ENCODE results near the gene P2RX3. TPM values are rescaled to one million over a fixed set of nuclear protein-coding genes. Genes with fewer than 3 reads are reported as not detected.

P2RX3 gene
- total RNA-seq, 1 donor from 2014 or later, result not detected

DNA sequence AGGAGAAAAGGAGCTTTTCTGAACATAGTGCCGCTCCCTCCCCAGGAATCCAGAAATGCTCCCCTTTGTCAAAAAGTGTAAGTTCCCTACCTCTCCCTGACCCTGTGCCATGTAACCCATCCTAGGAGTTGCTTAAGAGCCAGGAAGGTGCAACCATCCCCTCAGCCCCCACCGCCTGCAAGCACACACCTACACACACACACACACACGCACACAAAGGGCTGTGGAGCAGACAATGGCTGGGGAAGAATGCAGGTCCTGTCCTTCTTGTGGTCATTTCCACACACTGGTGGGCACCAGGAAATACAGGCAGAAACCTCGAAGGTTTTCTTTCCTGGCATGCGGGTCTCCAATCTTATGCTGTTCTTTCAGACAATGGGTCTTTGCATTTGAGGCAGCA lies 1.2 kb downstream of the P2RX3 start:
- TF ChIP-seq POLR2A (IDR thresholded peaks at IDR 0.05) (no peak), POLR2AphosphoS5 (IDR thresholded peaks at IDR 0.05; ENCODE audit: insufficient read depth in 1 of 2, low read depth in 1 of 2) (no peak)
- TF ChIP-seq, protein P1, sequence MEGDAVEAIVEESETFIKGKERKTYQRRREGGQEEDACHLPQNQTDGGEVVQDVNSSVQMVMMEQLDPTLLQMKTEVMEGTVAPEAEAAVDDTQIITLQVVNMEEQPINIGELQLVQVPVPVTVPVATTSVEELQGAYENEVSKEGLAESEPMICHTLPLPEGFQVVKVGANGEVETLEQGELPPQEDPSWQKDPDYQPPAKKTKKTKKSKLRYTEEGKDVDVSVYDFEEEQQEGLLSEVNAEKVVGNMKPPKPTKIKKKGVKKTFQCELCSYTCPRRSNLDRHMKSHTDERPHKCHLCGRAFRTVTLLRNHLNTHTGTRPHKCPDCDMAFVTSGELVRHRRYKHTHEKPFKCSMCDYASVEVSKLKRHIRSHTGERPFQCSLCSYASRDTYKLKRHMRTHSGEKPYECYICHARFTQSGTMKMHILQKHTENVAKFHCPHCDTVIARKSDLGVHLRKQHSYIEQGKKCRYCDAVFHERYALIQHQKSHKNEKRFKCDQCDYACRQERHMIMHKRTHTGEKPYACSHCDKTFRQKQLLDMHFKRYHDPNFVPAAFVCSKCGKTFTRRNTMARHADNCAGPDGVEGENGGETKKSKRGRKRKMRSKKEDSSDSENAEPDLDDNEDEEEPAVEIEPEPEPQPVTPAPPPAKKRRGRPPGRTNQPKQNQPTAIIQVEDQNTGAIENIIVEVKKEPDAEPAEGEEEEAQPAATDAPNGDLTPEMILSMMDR (IDR thresholded peaks at IDR 0.05), result no peak
- H3K27me3 ChIP-seq, result no peaks in the 10 kb centered on the region
- H3K36me3 ChIP-seq, result no peaks in the 10 kb centered on the region
- no peak overlapping the region for H3K27ac ChIP-seq
- no peak overlapping the region for H3K4me3 ChIP-seq
- DNase-seq (ENCODE audit: extremely low spot score in 2 of 2), result no peak
- no peaks in the 10 kb centered on the region for H3K9me3 ChIP-seq
- intact Hi-C loops (cut with DNase I), result no loop called here
- peaks cover 17% of the 10 kb centered on the region for H3K4me1 ChIP-seq

DNA sequence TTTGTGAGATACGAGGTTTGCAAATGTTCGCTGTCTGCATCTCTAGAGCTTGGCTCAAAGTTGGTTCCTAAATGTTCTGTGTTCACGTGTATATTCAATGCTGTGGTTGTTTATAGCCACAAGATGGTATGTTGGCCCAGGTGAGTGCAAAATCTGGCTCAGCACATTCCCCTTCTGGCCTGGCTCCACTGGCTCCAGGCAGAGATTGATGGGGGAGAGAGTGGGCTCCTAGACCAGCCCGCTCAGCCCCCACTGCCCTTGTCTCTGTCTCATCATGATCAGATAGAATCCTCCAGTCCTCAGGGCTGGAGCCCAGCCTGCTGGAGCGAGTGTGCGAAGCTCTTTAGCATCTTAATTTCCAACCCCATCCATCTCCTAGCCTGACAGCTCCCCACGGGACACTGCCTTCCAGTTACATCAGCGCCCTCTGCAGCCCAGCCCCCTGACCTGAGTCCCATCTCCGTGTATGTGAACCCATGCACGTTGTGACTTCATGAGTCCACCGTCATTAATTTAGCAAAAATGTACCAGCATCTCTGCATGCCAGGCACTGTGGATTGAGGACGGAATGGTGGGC lies 2.0 kb downstream of the P2RX3 start:
- no peak overlapping the region for H3K27ac ChIP-seq
- no peak overlapping the region for H3K4me3 ChIP-seq
- H3K36me3 ChIP-seq, result no peaks in the 10 kb centered on the region
- no peak for DNase-seq (ENCODE audit: extremely low spot score in 2 of 2)
- TF ChIP-seq, protein P1 (IDR thresholded peaks at IDR 0.05), result no peak
- no peaks in the 10 kb centered on the region for H3K27me3 ChIP-seq
- intact Hi-C loops (cut with DNase I), result loop anchor here (10.0 kb wide), 2 partner anchors 155 to 185 kb away; no protein-coding TSS in a partner anchor
- H3K9me3 ChIP-seq, result no peaks in the 10 kb centered on the region
- peaks cover 9% of the 10 kb centered on the region for H3K4me1 ChIP-seq

DNA sequence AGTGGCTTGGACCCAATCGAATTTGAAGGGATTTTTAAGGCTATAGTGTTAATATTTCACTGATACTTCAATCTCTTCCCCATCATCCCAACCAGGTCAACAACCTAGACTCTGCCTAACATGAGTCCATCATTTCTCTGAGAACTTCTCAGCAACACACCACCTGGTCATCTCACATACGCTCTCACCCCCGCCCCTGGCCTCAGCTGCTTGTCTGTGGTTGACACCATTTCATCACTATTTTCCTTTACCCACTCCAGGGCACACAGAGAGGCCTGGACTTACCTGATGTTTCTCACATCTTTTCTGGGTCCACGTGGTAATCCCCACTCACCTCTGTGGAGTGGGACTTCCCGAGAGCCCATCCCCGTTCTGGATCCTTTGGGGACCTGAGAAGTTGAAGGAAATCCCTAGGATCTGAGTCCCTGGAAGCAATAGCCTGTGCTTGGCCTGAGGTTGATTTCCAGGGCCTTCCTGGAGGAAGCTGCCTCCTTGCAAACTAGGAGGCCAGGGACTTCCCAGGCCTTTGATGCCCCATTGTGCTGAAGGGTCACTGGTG lies 3.2 kb downstream of the P2RX3 start:
- no peaks in the 10 kb centered on the region for H3K27me3 ChIP-seq
- H3K9me3 ChIP-seq, result no peaks in the 10 kb centered on the region
- TF ChIP-seq, protein P1 (IDR thresholded peaks at IDR 0.05), result no peak
- TF ChIP-seq POLR2A (IDR thresholded peaks at IDR 0.05) (no peak), POLR2AphosphoS5 (IDR thresholded peaks at IDR 0.05; ENCODE audit: insufficient read depth in 1 of 2, low read depth in 1 of 2) (no peak)
- no peak for DNase-seq (ENCODE audit: extremely low spot score in 2 of 2)
- peaks cover 4% of the 10 kb centered on the region for H3K4me1 ChIP-seq
- no peaks in the 10 kb centered on the region for H3K36me3 ChIP-seq
- H3K4me3 ChIP-seq, result no peak overlapping the region
- H3K27ac ChIP-seq, result no peak overlapping the region
- intact Hi-C loops (cut with DNase I), result loop anchor here (10.0 kb wide), 2 partner anchors 153 to 183 kb away; no protein-coding TSS in a partner anchor

DNA sequence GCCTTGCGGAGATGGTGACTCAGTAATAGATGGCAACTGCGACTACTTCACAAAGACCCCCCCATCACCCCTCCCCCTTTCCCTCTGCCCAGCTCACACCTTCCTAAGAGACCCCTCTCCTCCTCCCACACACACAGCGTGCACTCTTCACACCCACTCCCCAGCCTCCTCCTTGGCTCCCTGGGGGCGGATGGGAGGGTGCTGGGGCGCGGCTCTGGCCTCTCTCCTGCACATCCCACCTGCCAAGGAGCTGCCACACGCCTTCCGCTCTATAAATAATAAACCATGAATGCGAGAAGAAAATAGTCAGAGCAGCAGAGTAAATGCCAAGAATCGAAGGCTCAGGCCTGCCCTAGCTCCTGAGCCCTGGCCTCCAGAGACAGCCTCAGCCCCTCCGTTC lies 4.5 kb downstream of the P2RX3 start:
- intact Hi-C loops (cut with DNase I), result loop anchor here (10.0 kb wide), 2 partner anchors 152 to 182 kb away; no protein-coding TSS in a partner anchor

More for the DNA sequence above, 4.5 kb downstream of the P2RX3 start:
- Histone ChIP-seq H3K4me3 (no peak overlapping the region), H3K36me3 (no peaks in the 10 kb centered on the region), H3K27ac (no peak overlapping the region), H3K4me1 (no peaks in the 10 kb centered on the region), H3K9me3 (no peaks in the 10 kb centered on the region), H3K27me3 (no peaks in the 10 kb centered on the region)
- no peak for TF ChIP-seq POLR2A (IDR thresholded peaks at IDR 0.05)
- TF ChIP-seq POLR2AphosphoS5 (IDR thresholded peaks at IDR 0.05; ENCODE audit: insufficient read depth in 1 of 2, low read depth in 1 of 2), result no peak
- TF ChIP-seq, protein P1 (IDR thresholded peaks at IDR 0.05), result no peak
- DNase-seq (ENCODE audit: extremely low spot score in 2 of 2), result no peak
